ENCODE results near the gene ZAP70. TPM values are rescaled to one million over a fixed set of nuclear protein-coding genes. Genes with fewer than 3 reads are reported as not detected.

The ZAP70 gene
- total and polyA plus RNA-seq, 2 of the 13 experiments (the other 11 are each of a cell fraction or from before 2014, with no cell fraction given): 0.51 to 4.0 TPM

DNA sequence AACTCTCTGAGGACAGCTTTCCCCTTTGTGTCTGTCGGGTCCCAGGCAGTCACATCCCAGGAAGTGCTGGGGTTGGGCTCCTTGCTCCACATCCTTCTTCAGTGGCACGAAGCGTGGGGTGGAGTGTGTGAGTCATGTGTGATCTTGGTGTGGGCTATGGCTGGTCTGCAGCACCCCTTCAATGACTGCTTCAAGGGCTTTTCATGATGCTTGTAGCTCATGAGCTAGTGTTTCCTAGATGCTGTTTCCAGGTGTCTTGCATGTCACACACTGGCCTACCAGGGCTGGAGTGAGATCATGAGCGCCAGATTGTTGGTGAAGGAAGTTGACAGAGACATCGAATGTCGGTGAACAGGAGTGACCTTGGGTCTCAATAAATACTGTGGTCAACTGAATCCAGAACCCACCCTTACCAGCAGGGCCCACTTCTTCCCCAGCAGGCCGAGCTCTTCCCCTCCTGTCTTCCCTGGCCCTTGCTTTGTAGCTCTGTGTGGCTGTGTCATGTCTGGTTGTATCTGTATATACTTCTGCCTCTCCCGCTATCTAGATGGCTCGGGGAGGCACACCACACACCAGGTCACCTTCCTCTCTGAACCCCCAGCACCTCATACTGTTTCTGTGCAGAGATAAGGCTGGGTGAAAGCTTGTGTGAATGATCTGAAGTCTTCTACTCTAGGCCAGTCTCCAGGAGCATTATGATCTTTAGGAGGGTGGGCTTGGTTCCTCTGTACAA is 40.0 kb upstream of the ZAP70 start:
- FAIRE-seq (no peak), ATAC-seq (peak; percentile 20; the same call in 1 of the 3 replicates), DNase-seq (ENCODE audit: low spot score) (no peak)
- no peak overlapping the region for H2AFZ ChIP-seq (ENCODE audit: low read length)
- no peaks in the 10 kb centered on the region for H4K20me1 ChIP-seq (ENCODE audit: insufficient read depth, low read length)
- no peak overlapping the region for H3K27ac ChIP-seq (ENCODE audit: extremely low read length, insufficient read depth, low read length)
- peaks cover 0 to under 1% of the 10 kb centered on the region in 2 experiments; a peak in 1 of 5 replicates for H3K36me3 ChIP-seq (replicated peaks in 1 of 2; ENCODE audit: control insufficient read depth in 1 of 2, insufficient read depth in 2 of 2, low read length in 2 of 2)
- no peaks in the 10 kb centered on the region for H3K79me2 ChIP-seq (ENCODE audit: insufficient read depth, low read length)
- H3K27me3 ChIP-seq (ENCODE audit: control insufficient read depth in 1 of 2, insufficient read depth in 2 of 2, low read length in 2 of 2): no peaks in the 10 kb centered on the region
- H3K4me3 ChIP-seq (replicated peaks in 1 of 3; ENCODE audit: insufficient read depth in 1 of 3, low read depth in 2 of 3, low read length in 3 of 3): no peak overlapping the region
- BruUV-seq (replicated peaks): no TSS peak
- H3K4me1 ChIP-seq (ENCODE audit: insufficient read depth, low read length): no peaks in the 10 kb centered on the region
- no peak overlapping the region for H3K9ac ChIP-seq (ENCODE audit: insufficient read depth, low read depth, low read length)
- CTCF ChIA-PET (ENCODE audit: low intra/inter-chr PET ratio, low total read pairs): no interaction called here
- TF ChIP-seq ZNF768 (CRISPR knock-in tag; IDR thresholded peaks at IDR 0.05): no peak
- no peak for TF ChIP-seq HNRNPH1 (optimal IDR thresholded peaks at IDR 0.05; ENCODE audit: low read depth, low read length)
- TF ChIP-seq ZNF354B (CRISPR knock-in tag; IDR thresholded peaks at IDR 0.05): 0 out of 2 replicates have a peak, but pooled peaks have one; percentile 24
- intact Hi-C loops (cut with micrococcal nuclease; ENCODE audit: unreplicated experiment) (no loop called here), in situ Hi-C loops (cut with HindIII; ENCODE audit: extremely low pct_ligation_motif_present, low pct_unique_long_range_greater_than_20kb) (loop anchor here (25.0 kb wide), 1 partner anchor 1611 kb away; no protein-coding TSS in a partner anchor)
- POLR2A ChIA-PET: interaction anchor here (1.3 kb wide), 1 partner anchor 11 kb away, joined by 4 read pairs; no protein-coding TSS in a partner anchor
- H3K9me3 ChIP-seq (ENCODE audit: low read length): no peaks in the 10 kb centered on the region
- 56% methylated on average over 9 of the region's 9 CpGs for WGBS (ENCODE audit: low lambda C conversion rate)
- no peak overlapping the region for H3K4me2 ChIP-seq (ENCODE audit: low read depth, low read length)

DNA sequence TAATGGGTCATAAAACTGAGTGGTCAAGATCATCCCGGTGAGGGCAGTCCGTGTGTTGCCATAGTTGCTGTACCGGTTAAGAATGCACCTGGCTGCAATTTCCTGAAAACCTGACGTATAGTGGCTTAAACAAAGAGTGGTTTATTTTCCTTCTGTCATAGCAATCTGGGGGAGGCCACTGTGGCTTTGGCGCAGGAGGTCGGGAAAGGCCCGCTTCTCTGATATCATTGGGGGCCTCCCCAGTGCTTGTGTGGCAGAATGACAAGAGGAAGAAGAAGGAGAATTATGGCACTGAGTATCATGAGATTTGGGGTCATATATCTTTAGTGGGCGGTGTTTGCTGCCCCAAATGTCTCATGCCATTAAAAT is 39.5 kb upstream of the ZAP70 start:
- H3K4me3 ChIP-seq (replicated peaks in 1 of 3; ENCODE audit: insufficient read depth in 1 of 3, low read depth in 2 of 3, low read length in 3 of 3): no peak overlapping the region
- H3K27me3 ChIP-seq (ENCODE audit: control insufficient read depth in 1 of 2, insufficient read depth in 2 of 2, low read length in 2 of 2): no peaks in the 10 kb centered on the region
- H3K4me2 ChIP-seq (ENCODE audit: low read depth, low read length): no peak overlapping the region
- no peaks in the 10 kb centered on the region for H3K79me2 ChIP-seq (ENCODE audit: insufficient read depth, low read length)
- DNase-seq (ENCODE audit: low spot score): no peak
- ATAC-seq: no peak
- WGBS (ENCODE audit: low lambda C conversion rate): 62% methylated on average over 8 of the region's 8 CpGs
- ChIA-PET POLR2A (no interaction called here), CTCF (ENCODE audit: low intra/inter-chr PET ratio, low total read pairs) (no interaction called here)
- H3K27ac ChIP-seq (ENCODE audit: extremely low read length, insufficient read depth, low read length): no peak overlapping the region
- no peaks in the 10 kb centered on the region for H3K9me3 ChIP-seq (ENCODE audit: low read length)
- FAIRE-seq: no peak
- H3K9ac ChIP-seq (ENCODE audit: insufficient read depth, low read depth, low read length): no peak overlapping the region
- in situ Hi-C loops (cut with HindIII; ENCODE audit: extremely low pct_ligation_motif_present, low pct_unique_long_range_greater_than_20kb) (loop anchor here (25.0 kb wide), 1 partner anchor 1612 kb away; no protein-coding TSS in a partner anchor), intact Hi-C loops (cut with micrococcal nuclease; ENCODE audit: unreplicated experiment) (no loop called here)
- H3K4me1 ChIP-seq (ENCODE audit: insufficient read depth, low read length): no peaks in the 10 kb centered on the region
- TF ChIP-seq EZH2 (conservative IDR thresholded peaks at IDR 0.05; ENCODE audit: low read depth, low read length): no peak
- TF ChIP-seq RFX5 (IDR thresholded peaks at IDR 0.05; ENCODE audit: low read depth, low read length): no peak
- TF ChIP-seq ARID2 (CRISPR knock-in tag; IDR thresholded peaks at IDR 0.05; ENCODE audit: borderline replicate concordance): no peak
- TF ChIP-seq ZNF446 (CRISPR knock-in tag; IDR thresholded peaks at IDR 0.05): no peak
- TF ChIP-seq, protein P1, sequence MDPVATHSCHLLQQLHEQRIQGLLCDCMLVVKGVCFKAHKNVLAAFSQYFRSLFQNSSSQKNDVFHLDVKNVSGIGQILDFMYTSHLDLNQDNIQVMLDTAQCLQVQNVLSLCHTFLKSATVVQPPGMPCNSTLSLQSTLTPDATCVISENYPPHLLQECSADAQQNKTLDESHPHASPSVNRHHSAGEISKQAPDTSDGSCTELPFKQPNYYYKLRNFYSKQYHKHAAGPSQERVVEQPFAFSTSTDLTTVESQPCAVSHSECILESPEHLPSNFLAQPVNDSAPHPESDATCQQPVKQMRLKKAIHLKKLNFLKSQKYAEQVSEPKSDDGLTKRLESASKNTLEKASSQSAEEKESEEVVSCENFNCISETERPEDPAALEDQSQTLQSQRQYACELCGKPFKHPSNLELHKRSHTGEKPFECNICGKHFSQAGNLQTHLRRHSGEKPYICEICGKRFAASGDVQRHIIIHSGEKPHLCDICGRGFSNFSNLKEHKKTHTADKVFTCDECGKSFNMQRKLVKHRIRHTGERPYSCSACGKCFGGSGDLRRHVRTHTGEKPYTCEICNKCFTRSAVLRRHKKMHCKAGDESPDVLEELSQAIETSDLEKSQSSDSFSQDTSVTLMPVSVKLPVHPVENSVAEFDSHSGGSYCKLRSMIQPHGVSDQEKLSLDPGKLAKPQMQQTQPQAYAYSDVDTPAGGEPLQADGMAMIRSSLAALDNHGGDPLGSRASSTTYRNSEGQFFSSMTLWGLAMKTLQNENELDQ (CRISPR knock-in tag; IDR thresholded peaks at IDR 0.05; ENCODE audit: borderline replicate concordance): no peak
- TF ChIP-seq, protein P2, sequence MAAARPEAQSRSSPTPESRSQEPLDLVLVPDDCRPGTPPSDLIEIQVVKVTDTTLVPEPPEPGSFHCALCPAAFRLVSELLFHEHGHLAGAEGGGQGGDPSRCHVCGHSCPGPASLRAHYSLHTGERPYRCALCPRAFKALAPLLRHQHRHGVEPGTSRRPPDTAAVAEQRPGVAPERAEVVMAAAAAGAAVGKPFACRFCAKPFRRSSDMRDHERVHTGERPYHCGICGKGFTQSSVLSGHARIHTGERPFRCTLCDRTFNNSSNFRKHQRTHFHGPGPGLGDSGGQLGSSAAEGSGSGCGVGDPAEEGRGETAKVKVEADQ (CRISPR knock-in tag; IDR thresholded peaks at IDR 0.05; ENCODE audit: borderline replicate concordance): no peak
- no peak for TF ChIP-seq KAT8 (CRISPR knock-in tag; IDR thresholded peaks at IDR 0.05)
- no peak for TF ChIP-seq ZNF143 (CRISPR knock-in tag; IDR thresholded peaks at IDR 0.05)
- no peaks in the 10 kb centered on the region for H4K20me1 ChIP-seq (ENCODE audit: insufficient read depth, low read length)
- H2AFZ ChIP-seq (ENCODE audit: low read length): no peak overlapping the region
- H3K36me3 ChIP-seq (replicated peaks in 1 of 2; ENCODE audit: control insufficient read depth in 1 of 2, insufficient read depth in 2 of 2, low read length in 2 of 2): no peaks in the 10 kb centered on the region
- BruUV-seq (replicated peaks): no TSS peak
